ENCODE measurements around the gene ZNF223.

- TF ChIP-seq CTCF (IDR thresholded peaks at IDR 0.05 in 4 of 5, conservative IDR thresholded peaks at IDR 0.05 in 1 of 5) (no peak), POLR2A (IDR thresholded peaks at IDR 0.05) (no peak)
Measured at GRCh38 chr19:44042147-44042546, 9.7 kb upstream of the ZNF223 start.

All from gastrocnemius medialis (tissue), 4 donors.